ENCODE results near the gene GMDS.

GMDS gene

DNA sequence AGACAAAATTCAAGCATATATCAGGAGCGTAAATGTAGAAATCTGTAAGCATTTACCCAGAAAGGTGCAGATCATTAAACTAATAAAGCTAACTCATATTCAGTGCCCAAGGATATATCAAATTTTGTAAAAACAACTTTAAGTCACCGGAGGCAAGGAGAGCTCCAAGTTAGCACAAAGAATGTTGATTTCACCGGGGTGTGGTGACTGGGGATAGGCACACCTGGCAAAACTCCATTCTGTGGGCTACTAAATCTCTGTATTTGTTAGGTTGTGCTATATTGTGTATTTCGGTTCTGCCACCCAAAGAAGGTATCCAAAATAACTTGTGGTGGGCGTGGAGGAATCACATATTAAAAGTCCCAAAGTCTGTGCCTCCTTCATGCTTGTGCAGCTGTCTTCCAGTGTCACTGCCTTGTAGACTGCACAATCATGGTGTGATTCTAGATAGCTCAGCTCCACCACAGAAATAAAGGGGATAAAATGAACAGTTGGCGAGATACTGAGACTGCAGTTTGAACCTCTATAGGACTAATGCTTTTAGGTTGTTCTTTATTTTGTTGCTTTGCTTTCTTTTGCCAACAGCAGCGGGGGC lies 111.6 kb downstream of the GMDS start:
- no peak for DNase-seq (ENCODE audit: low spot score)

- DNase-seq (ENCODE audit: low spot score), result no peak
These were observed 112.5 kb downstream of the GMDS start for GRCh38 chr6:2132916-2133315.

DNA sequence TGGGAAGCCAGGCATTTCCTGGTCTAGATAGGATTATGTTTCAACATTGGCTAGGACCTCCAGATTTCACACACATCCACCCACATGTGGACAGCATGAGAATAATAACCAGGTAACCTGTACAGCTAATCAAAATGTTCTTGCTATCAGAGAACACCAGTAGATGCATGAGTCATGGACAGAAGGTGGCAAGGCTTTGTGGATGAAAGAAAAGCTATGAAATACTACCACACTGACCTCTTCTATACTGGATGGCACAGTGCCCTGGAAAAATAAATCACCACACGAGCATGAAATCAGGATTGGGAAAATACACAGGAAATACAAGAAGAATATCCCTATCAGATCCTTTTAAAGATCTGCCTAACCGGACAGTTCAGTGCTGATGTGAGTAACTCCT lies 113.0 kb downstream of the GMDS start:
- no peak for DNase-seq (ENCODE audit: low spot score)

GRCh38 chr6:2129182-2129621 lies 116.2 kb downstream of the GMDS start:
- DNase-seq (ENCODE audit: low spot score), result no peak

DNA sequence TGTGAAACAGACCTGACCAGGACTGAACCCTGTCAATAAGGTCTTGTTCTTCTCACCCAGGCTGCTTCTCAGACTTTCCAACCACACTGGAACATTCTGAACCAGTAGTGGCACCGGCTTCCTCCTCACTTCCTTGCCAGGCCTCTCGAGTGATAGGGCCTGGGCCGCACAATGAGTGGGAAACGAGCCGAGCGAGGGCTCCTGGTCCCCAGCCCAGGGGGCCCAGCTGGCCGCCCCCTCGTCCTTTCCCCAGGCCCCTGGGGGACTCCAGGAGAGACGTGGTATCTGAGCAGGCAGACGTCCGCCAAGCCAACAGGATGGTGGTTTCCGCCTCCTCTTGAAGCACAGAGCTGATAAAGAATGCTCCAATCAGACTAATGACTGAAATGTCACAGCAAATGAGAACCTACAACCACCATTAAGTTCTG lies 117.9 kb downstream of the GMDS start:
- no peak for DNase-seq (ENCODE audit: low spot score)

DNA sequence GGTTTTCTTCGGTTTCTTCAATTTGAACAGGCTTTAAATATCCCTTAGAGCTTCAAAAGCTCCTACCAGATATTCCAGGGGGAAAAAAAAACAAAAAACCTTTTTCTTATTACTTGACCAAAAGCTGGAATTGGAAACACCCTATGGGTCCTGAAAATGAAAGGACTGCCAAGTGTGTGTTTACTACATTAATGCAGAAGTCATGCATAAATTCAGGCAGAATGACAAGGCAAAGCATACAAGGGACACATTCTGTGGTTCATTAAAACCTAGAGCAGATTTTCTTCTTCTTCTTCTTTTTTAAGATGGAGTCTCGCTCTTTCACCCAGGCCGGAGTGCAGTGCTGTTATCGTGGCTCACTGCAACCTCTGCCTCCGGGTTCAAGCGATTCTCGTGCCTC lies 119.1 kb downstream of the GMDS start:
- no peak for DNase-seq (ENCODE audit: low spot score)

- no peak for DNase-seq (ENCODE audit: low spot score)
These were observed 120.2 kb downstream of the GMDS start for GRCh38 chr6:2125158-2125557.

- no peak for DNase-seq (ENCODE audit: low spot score)
These were observed 121.1 kb downstream of the GMDS start for GRCh38 chr6:2124260-2124709.

- DNase-seq (ENCODE audit: low spot score), result no peak
These were observed 124.5 kb downstream of the GMDS start for GRCh38 chr6:2120912-2121311.

DNA sequence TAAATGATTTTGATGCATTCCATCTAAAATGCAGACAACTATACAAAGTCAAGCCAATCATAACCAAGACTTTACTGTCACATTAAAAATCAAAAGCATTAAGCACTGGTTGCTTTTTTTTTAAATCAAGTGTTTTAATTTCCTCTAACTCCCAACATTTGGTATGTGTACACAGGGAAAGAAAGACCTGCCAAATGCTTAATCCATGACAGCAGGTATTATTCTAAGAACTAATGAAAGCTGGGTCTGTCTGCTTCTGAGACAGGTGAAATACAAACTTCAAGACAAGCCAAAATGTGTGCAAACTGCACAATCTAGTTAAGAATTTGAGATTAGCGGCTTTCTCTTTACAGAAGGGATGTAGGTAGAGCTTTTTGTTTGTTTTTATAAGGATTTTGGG lies 126.1 kb downstream of the GMDS start:
- no peak for DNase-seq (ENCODE audit: low spot score)

DNA sequence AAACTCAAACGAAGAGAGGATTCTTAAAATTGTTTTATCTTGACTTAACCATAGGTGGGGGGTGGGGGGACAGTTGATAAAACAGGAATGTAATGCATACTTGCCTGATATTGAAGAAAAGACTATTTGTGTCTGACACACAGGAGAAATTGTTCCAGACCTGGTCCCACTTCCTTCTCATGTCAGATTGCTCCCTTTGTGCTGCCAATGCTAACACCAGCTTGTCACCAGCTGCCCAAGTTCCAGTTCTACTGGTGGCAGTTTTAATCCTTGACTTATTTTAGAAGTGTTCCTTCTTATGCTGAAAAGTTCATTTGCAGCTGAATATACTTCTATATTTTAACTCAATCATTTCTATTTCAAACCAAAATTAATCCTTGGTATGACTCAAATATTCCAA lies 127.3 kb downstream of the GMDS start:
- peak; percentile 48 for DNase-seq (ENCODE audit: low spot score)

DNA sequence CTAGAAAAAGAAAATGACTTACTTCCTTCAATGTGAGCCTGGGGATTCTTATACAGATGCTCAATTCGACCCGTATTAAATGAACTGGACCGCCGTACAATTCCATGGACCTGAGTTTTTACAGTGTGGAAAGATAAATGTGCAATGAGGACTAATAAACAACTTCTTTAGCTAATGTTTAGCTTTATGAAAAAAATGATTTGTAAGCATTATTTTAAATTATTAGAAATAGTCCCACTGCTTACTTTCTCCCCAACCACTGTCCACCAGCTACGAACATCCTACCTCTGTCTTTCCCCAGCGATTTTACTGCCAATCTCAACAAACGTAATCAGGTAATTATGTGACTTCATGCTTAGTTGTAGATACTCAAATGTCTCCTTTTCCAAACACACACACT lies 128.0 kb downstream of the GMDS start:
- DNase-seq (ENCODE audit: low spot score), result no peak

GRCh38 chr6:2116496-2116895 lies 128.9 kb downstream of the GMDS start:
- DNase-seq (ENCODE audit: low spot score), result no peak

DNA sequence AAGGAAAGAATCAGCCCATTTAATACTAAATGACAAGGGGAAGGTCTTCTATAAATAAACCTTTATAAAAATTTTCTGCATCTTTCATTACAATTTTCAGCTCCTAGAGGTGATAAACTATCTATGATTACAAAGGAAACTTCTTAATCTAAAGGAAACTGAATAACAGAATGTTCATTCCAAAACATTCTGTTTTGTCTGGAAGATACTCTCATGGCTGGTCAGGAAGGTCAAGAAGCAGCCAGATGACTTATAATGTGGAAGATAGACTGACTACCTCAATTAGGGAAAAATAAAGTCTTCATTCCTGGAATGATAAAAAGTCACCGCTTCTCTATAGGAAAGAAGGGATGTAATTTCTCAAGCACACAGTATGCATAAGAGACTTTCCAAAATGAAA lies 131.3 kb downstream of the GMDS start:
- no peak for DNase-seq (ENCODE audit: low spot score)

- peak; percentile 35 for DNase-seq (ENCODE audit: low spot score)
These were observed 134.2 kb downstream of the GMDS start for GRCh38 chr6:2111162-2111677.

DNA sequence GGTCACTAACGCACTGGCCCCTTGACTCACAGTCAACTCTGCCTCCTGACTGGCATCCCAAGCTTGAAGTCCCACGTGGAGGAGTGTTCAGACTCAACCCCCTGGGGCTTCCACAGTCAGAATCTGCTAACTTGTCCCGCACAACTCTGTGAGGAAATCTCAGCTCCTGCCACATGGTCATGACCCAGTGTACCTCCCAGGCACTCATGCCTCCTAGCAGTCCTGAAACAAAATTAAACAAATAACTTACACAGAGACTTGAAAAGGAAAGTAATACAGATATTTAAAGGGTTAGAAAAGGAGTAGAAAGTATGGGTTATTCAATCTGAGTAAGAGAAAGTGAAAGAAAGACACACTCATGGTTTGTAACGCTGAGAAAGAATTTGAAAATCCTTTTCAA lies 134.9 kb downstream of the GMDS start:
- no peak for DNase-seq (ENCODE audit: low spot score)

DNA sequence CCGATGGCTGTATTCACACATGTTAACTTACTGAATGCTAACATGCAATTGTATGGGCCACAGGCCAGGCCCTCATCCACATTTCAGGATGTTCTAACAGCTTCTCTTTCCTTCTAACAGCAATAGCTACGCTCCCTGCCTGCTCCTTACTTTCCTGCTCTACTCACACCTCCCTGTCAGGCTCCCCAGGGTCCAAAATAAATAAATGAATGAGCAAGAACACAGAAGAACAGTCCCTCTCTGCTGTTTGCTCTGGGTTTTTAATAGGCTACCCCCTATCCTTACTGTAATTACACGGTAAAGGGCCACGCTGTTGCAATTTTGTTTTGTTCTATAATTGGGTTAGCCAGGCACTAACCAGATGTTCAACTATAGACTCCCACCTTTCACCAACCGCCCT lies 135.6 kb downstream of the GMDS start:
- no peak for DNase-seq (ENCODE audit: low spot score)

- no peak for DNase-seq (ENCODE audit: low spot score)
These were observed 136.6 kb downstream of the GMDS start for GRCh38 chr6:2108700-2109306.

DNA sequence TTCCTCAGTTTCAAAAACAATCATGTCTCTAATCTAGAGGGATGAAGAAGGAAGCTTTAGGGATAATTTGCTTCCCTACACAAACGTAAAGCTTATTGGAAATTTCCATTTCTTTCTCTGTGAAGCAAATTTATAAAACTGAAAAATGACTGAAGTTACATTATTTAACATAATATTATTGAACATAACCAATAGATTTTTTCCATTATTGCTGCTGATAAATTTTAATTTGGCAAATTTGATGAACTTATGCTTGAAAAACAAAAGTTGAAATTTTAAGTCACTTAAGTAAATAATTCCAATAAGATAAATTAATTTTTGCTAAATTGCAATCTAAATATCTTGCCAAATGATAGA lies 140.9 kb downstream of the GMDS start:
- no peak for DNase-seq (ENCODE audit: low spot score)

DNA sequence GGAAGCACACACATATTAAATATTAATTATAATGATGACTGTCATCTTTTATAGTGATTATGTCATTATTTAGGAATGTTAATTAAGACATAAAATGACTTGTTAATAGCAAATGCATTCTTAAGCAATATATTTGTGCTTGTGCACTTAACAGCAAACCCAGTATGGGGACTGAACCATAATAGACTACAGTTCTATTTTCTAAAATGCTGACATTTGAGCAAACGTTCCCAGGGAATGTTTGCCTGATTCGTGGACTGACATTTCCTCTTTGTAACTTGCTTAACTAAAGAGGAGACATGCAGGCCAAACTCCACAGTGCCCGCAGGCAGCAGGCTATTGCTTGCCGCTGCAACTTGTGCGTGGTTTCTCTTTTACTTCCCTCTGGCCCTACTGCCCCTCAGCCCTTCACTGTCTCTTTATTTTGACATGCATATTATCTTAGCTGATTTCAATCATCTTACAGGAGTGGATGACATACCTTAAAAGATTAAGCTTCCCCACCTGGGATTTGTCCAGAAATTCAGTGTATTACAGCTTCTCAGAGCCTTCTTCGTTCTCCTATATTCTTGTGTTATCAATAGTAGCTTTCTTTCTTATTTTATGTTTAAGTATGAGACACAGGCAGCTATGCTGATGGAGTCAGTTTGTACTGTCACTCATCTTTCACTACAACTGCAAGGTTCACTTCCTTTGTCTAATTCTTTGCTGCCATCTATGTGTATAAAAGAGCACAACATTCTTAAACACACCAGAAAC lies 141.5 kb downstream of the GMDS start:
- DNase-seq (ENCODE audit: low spot score), result peak; percentile 78

GRCh38 chr6:2102966-2103365 lies 142.4 kb downstream of the GMDS start:
- DNase-seq (ENCODE audit: low spot score), result no peak

GRCh38 chr6:2102316-2102883 lies 143.0 kb downstream of the GMDS start:
- no peak for DNase-seq (ENCODE audit: low spot score)

DNA sequence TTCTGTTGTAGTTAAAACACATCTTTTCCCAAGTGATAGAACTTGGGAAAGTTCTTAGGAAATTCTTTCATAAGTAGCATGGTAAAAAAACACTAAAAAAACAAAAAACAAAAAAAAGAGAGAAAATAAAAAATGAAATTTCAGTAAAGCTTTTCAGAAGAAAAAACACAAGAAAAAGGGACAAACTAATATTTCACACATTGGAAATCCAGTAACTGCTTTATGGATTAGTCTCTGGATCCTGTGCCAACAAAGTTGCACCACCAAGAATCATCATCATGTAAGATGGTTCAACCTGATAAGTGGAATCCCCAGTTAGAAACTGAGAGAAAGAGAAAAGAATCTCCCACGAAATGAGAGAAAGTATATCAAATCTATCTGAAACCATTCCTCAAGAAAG lies 144.2 kb downstream of the GMDS start:
- no peak for DNase-seq (ENCODE audit: low spot score)

All from COLO829 (cell line).